Stimulated activated CD8-positive, alpha-beta memory T cell treated with anti-CD3 and anti-CD28 coated beads, Interleukin-2, amount 100 ng/mL, for 48 hours (primary cell): Measurements from ENCODE around the gene NEO1.

Experiments
- DNase-seq, 2 donors: peaks; one replicate each; pipeline ENCODE4 v3.0.0-alpha.2; 2020; ENCODE audit warnings: low read depth in 2 of 2

NEO1 gene

GRCh38 chr15:73075160-73075859 lies 23.0 kb downstream of the NEO1 start:
- no peak for DNase-seq

- no peak for DNase-seq
Observed at GRCh38 chr15:73078291-73078690, 26.0 kb downstream of the NEO1 start.

- DNase-seq, result no peak
Observed at GRCh38 chr15:73078722-73079121, 26.5 kb downstream of the NEO1 start.

- DNase-seq, result no peak
Observed at GRCh38 chr15:73079565-73079964, 27.3 kb downstream of the NEO1 start.

GRCh38 chr15:73081321-73081958 lies 29.2 kb downstream of the NEO1 start:
- no peak for DNase-seq

GRCh38 chr15:73082812-73083211 lies 30.5 kb downstream of the NEO1 start:
- no peak for DNase-seq

- no peak for DNase-seq
Observed at GRCh38 chr15:73087098-73087497, 34.8 kb downstream of the NEO1 start.

- no peak for DNase-seq
Observed at GRCh38 chr15:73105064-73105463, 52.8 kb downstream of the NEO1 start.

- DNase-seq, result no peak
Observed at GRCh38 chr15:73108676-73109075, 56.4 kb downstream of the NEO1 start.

GRCh38 chr15:73109765-73110164 lies 57.5 kb downstream of the NEO1 start:
- no peak for DNase-seq

- DNase-seq, result no peak
Observed at GRCh38 chr15:73110201-73110600, 57.9 kb downstream of the NEO1 start.

- no peak for DNase-seq
Observed at GRCh38 chr15:73114064-73114463, 61.8 kb downstream of the NEO1 start.

GRCh38 chr15:73116164-73116563 lies 63.9 kb downstream of the NEO1 start:
- no peak for DNase-seq

GRCh38 chr15:73118055-73118454 lies 65.8 kb downstream of the NEO1 start:
- DNase-seq, result no peak

GRCh38 chr15:73119478-73119877 lies 67.2 kb downstream of the NEO1 start:
- DNase-seq, result no peak

GRCh38 chr15:73120269-73120668 lies 68.0 kb downstream of the NEO1 start:
- DNase-seq, result no peak

- no peak for DNase-seq
Observed at GRCh38 chr15:73125219-73125618, 73.0 kb downstream of the NEO1 start.

GRCh38 chr15:73127302-73127936 lies 75.2 kb downstream of the NEO1 start:
- DNase-seq, result no peak

- no peak for DNase-seq
Observed at GRCh38 chr15:73130830-73131229, 78.6 kb downstream of the NEO1 start.

- no peak for DNase-seq
Observed at GRCh38 chr15:73134196-73134595, 81.9 kb downstream of the NEO1 start.

GRCh38 chr15:73139041-73139743 lies 86.9 kb downstream of the NEO1 start:
- DNase-seq, result no peak

GRCh38 chr15:73139744-73140553 lies 87.7 kb downstream of the NEO1 start:
- no peak for DNase-seq
